ENCODE results near the gene TFPT. TPM values are rescaled to one million over a fixed set of nuclear protein-coding genes. Genes with fewer than 3 reads are reported as not detected.

The TFPT gene
- total RNA-seq, 1 donor from 2014 or later, result 24.5 TPM

- Mint-ChIP-seq H3K27me3 (ENCODE audit: low read depth) (peaks cover 14% of the 10 kb centered on the region), H3K4me3 (peak within 1 kb of the TSS; percentile 95), H3K4me1 (peaks cover 42% of the 10 kb centered on the region), H3K36me3 (ENCODE audit: low read depth) (no peaks in the 10 kb centered on the region), H3K9me3 (no peaks in the 10 kb centered on the region), H3K27ac (ENCODE audit: unreplicated experiment) (peak within 1 kb of the TSS; percentile 95)
- DNase-seq (ENCODE audit: low read depth, low spot score), result no peak
- peak; percentile 44 for TF ChIP-seq CTCF (conservative IDR thresholded peaks at IDR 0.05)
Measured at GRCh38 chr19:54137699-54138488, 22.4 kb upstream of the TFPT start, which contains the start of gene CNOT3. Gene CNOT3, plus strand, starts transcription at chr19:54137762. Its CDS starts 5,217 bp downstream, at chr19:54142979.

- Mint-ChIP-seq H3K4me1 (peaks cover 42% of the 10 kb centered on the region), H3K4me3 (peak overlapping the region; percentile 90), H3K27me3 (ENCODE audit: low read depth) (peaks cover 14% of the 10 kb centered on the region), H3K27ac (ENCODE audit: unreplicated experiment) (peak overlapping the region; percentile 95), H3K36me3 (ENCODE audit: low read depth) (no peaks in the 10 kb centered on the region), H3K9me3 (no peaks in the 10 kb centered on the region)
- peak; percentile 97 for DNase-seq (ENCODE audit: low read depth, low spot score)
- TF ChIP-seq CTCF (conservative IDR thresholded peaks at IDR 0.05), result no peak
Measured at GRCh38 chr19:54136864-54137698, 21.6 kb upstream of the TFPT start.

- H3K36me3 Mint-ChIP-seq (ENCODE audit: low read depth), result no peaks in the 10 kb centered on the region
Measured at GRCh38 chr19:54136086-54136863, 20.8 kb upstream of the TFPT start.

GRCh38 chr19:54133957-54134590 is 18.6 kb upstream of the TFPT start:
- TF ChIP-seq CTCF (conservative IDR thresholded peaks at IDR 0.05), result no peak
- peaks cover 14% of the 10 kb centered on the region for H3K27me3 Mint-ChIP-seq (ENCODE audit: low read depth)
- H3K27ac Mint-ChIP-seq (ENCODE audit: unreplicated experiment), result no peak overlapping the region
- no peaks in the 10 kb centered on the region for H3K36me3 Mint-ChIP-seq (ENCODE audit: low read depth)
- no peaks in the 10 kb centered on the region for H3K9me3 Mint-ChIP-seq
- peaks cover 24% of the 10 kb centered on the region for H3K4me1 Mint-ChIP-seq
- H3K4me3 Mint-ChIP-seq, result peak overlapping the region; percentile 57
- no peak for DNase-seq (ENCODE audit: low read depth, low spot score)

More at GRCh38 chr19:54136086-54136863, 20.8 kb upstream of the TFPT start:
- Mint-ChIP-seq H3K9me3 (no peaks in the 10 kb centered on the region), H3K4me3 (peak overlapping the region; percentile 90), H3K27ac (ENCODE audit: unreplicated experiment) (peak overlapping the region; percentile 61), H3K27me3 (ENCODE audit: low read depth) (peaks cover 14% of the 10 kb centered on the region), H3K4me1 (peaks cover 38% of the 10 kb centered on the region)
- no peak for DNase-seq (ENCODE audit: low read depth, low spot score)
- TF ChIP-seq CTCF (conservative IDR thresholded peaks at IDR 0.05), result no peak
